IPS DF 4.7 (cell line): ENCODE data around the gene NGFR.
"Not testable (repeated sequence)": the region's sequence is repeated elsewhere in the genome, so short reads cannot be mapped to it uniquely, and the experiment has no call there.

ENCODE experiments used
- DNase-seq: peaks from one replicate; pipeline ENCODE4 v3.0.0-alpha.2; 2013; ENCODE audit warnings: low spot score; ENCODE audit errors: extremely low read depth

The NGFR gene

DNA sequence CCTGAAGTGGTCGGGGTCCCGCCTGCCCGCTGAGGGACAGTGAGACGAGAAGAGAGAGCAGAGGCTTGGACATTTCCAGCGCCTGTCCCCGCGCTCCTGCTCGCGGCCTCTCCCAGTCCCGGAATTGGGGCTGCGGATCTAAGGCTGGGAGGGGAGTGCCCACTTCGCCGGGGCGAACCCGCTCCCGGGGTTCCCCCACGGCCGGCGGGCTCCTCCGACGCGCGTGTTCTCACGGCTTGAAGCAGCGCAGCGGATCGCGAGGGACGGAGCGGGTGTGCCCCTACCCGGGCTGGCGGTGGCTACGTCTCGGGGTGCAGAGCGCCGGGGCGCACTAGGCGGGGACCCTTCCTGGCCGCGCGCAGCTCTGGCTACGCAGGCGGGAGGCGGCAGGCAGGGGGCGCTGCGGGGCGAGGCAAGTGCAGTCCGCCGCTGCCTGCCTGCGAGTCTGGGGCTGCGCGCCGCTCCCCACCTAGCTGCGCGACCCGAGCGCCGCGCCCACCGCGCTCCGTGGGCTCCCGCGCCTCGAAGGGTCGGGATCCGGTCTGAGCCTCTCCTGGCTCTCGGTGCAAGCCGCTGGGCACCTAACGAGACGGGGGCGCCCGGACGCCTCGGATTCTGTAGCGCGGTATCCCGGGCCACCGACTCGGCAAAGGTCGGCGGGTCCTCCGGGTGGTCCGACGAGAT is 1.2 kb downstream of the NGFR start:
- no peak for DNase-seq

DNA sequence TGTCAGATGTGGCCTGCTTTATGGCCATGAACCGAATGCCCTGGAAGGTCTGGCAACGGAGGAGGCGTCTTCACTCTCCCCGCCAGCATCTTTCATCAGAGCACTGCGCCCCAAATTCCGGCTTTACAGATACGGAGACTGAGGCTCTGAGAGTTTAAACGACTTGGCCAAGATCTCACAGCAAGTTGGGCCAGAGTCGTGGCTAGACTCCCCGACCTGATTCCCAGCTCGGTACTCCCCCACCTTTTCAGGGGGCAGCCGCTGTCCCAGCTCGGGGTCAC is 1.7 kb downstream of the NGFR start:
- DNase-seq = no peak

DNA sequence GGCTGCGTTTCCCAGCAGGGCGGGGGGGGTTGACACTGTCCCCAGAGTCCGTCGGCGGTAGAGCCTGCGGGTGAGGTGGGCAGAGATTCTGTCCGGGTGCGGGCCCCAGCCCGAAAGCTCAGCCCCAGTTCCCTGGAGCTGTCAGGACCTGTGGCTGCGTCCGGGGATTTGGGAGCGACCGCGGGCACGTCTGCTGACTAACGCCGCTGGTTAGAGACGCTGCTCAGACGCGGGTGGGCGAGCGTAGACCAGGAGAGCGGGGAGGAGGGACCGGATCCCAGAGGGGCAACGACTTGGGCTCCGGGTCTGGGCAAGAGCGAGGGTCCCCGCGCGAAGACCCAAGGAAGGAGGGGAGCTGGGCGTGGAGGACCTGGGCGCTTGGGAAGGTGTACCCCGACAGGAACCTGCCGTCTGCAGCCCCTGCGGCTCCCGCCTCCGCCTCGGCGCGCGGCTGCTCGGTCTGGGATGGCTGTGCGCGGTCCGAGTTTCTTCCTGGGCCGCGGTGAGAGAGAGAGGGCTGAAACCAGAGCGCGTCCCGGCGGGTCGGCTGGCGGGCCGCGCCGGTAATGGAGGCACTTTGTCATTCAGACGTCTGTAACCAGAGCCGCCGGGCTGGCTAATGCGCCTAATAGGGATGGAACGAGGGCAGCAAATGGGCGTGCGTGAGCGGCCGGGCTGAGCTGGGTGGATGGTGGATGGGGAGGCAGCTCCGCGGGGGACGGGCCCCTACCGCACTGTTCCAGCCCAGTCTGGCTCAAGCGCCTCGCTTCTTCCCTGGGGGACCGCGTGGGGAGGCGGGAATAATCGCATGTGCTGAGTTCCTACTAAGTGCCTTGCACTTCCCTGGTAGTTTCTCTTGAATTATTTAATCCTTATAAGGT is 2.3 kb downstream of the NGFR start:
- no peak for DNase-seq

DNA sequence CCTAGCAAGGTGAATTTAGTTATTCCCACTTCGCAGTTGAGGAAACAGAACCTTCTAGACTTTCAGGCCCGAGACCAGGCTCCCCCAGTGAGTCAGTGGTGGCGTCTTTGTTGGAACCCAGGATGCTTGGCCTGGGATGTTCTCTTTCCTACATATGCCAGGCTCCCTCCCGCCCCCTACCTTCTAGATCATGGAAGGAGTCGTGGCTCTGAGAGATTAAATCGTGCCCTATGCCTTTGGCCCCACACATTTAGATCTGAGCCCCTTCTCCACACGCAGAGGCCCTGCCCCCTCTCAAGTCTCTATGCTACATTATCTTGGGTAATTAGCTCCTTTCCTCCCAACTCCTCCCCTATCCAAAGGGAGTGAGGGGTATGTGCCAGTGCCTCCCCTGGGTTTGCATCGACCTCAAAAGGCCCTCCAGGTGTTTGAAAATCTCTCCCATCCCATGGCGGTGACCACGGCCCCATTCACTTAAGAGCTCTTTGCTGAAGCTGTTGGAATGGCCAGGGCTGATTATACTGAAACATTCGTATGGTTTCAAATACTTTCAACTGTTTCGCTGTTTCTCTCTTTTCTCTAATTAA is 3.0 kb downstream of the NGFR start:
- no peak for DNase-seq

GRCh38 chr17:49501496-49501895 is 6.4 kb downstream of the NGFR start:
- no peak for DNase-seq

- DNase-seq = no peak
Measured at GRCh38 chr17:49502254-49502653, 7.2 kb downstream of the NGFR start.

DNA sequence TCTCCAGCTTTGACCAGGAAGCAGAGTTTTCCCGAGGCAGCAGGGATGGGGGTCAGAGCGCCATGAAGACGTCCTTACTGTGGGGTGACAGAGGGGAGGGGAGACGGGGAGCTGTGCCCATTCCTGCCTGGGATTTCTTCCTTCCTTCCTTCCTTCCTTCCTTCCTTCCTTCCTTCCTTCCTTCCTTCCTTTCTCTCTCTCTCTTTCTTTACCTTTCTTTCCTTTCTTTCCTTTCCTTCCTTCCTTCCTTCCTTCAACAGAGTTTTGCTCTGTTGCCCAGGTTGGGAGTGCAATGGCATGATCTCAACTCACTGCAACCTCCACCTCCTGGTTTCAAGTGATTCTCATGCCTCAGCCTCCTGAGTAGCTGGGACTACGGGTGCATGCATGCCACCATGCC is 7.6 kb downstream of the NGFR start:
- DNase-seq = not testable (repeated sequence)

DNA sequence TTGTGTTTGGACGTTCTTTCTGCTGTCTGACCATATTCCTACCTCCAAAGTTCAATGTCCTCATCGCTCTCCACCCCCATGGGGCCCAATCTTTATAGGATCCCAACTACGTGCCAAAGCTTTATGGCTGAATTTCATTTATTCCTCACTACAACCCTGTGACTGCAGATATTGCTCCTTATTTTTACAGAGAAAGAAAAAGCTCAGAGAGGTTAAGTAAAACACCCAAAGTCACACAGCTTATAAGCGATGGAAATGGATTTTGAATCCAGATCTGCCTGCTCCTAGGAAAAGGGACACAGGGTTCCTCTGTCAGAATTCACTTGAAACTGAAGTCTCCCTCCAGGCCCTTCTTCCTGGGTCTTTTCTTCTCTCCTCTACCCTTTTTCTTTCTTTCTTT is 9.3 kb downstream of the NGFR start:
- DNase-seq = no peak

- no peak for DNase-seq
Measured at GRCh38 chr17:49505854-49506253, 10.8 kb downstream of the NGFR start.

GRCh38 chr17:49506282-49506681 is 11.2 kb downstream of the NGFR start:
- DNase-seq = no peak

- DNase-seq = peak; percentile 89
Measured at GRCh38 chr17:49508061-49508865, 13.2 kb downstream of the NGFR start.

DNA sequence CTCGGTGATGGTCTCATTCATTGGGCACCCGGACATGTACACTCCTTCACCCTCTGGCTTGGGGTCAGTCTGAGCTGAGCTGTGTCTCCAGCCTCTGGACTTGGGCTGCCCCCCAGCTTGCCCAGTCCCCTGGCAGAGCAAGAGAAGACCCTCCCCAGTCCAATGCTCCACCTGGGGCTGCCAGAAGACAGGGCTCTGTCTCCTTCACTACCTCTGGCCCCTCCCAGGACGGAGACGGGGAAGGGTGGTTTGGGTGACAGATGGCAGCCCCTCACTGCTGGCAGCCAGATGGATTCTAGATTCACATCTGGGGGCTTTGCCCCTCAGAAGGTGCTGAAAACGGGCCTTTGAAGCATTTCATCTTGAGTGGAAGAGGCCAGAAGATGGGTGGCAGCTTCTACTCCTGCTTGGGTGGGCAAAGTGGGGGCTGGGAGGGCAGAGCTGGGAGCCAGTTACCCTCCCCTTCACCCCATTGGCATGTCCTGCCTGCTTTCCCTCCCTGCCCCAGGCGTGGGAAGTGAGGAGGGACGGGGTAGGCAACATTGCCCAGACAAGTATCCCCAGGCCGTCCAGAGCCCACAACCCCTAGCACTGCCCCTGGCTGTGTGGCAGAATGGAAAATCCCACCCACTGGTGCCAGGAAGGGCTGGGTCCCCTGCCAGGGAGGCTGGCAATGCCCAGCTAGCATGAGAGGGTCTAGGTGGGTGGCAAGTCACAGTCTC is 13.9 kb downstream of the NGFR start:
- DNase-seq = no peak

DNA sequence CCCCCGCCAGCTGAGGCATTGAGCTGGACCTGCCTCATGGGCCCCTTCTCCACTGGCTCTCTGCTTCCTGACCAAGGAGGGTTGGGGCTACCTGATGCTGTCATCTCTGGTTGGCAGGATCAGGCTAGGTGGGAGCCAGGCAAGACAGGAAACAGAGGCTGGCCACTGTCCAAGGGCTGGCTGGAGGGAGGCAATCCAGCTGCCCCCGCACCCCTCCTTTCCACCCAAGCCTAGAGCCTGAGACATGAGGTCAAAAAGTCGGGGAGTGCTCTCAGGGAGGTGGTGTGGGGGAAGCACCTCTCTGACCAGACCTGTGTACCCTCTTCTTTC is 14.5 kb downstream of the NGFR start:
- no peak for DNase-seq

- no peak for DNase-seq
Measured at GRCh38 chr17:49510059-49510719, 15.1 kb downstream of the NGFR start.

GRCh38 chr17:49510720-49511110 is 15.6 kb downstream of the NGFR start:
- DNase-seq = no peak

DNA sequence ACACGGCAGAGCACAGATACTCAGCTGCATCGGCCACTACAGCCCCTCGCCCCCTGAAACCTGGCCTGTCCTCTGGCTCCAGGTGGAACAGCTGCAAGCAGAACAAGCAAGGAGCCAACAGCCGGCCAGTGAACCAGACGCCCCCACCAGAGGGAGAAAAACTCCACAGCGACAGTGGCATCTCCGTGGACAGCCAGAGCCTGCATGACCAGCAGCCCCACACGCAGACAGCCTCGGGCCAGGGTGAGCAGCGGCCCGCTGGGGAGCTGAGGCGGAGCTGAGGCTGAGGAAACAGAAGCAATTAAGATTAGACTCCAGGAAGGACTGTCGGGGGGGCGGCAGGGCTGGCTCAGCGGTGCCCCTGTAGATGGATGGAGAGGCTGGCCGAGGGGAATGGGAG is 16.7 kb downstream of the NGFR start:
- no peak for DNase-seq

DNA sequence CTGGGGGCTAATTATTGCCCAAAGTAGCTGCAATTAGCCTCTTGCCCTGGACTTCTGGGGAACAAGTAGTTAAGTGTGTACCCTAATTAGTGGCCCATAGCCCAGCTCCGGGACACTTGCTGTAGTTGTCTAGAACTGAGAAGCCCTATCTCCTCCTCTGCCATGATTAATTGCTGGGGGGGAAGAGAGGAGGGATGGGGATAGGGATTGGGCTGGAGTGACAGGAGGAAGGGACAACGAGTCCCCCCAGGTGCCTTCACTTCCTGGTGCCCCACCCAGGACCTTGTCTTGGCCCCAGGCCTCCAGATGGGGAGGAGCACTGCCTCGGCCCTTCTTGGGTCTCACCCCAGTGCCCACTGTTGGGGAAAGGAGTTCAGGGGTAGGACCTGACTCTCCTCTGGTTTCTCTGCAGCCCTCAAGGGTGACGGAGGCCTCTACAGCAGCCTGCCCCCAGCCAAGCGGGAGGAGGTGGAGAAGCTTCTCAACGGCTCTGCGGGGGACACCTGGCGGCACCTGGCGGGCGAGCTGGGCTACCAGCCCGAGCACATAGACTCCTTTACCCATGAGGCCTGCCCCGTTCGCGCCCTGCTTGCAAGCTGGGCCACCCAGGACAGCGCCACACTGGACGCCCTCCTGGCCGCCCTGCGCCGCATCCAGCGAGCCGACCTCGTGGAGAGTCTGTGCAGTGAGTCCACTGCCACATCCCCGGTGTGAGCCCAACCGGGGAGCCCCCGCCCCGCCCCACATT is 17.4 kb downstream of the NGFR start:
- DNase-seq = no peak

DNA sequence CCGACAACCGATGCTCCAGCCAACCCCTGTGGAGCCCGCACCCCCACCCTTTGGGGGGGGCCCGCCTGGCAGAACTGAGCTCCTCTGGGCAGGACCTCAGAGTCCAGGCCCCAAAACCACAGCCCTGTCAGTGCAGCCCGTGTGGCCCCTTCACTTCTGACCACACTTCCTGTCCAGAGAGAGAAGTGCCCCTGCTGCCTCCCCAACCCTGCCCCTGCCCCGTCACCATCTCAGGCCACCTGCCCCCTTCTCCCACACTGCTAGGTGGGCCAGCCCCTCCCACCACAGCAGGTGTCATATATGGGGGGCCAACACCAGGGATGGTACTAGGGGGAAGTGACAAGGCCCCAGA is 17.9 kb downstream of the NGFR start:
- no peak for DNase-seq

DNA sequence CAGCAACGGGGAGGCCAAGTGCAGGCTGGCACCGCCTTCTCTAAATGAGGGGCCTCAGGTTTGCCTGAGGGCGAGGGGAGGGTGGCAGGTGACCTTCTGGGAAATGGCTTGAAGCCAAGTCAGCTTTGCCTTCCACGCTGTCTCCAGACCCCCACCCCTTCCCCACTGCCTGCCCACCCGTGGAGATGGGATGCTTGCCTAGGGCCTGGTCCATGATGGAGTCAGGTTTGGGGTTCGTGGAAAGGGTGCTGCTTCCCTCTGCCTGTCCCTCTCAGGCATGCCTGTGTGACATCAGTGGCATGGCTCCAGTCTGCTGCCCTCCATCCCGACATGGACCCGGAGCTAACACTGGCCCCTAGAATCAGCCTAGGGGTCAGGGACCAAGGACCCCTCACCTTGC is 18.5 kb downstream of the NGFR start:
- DNase-seq = no peak

DNA sequence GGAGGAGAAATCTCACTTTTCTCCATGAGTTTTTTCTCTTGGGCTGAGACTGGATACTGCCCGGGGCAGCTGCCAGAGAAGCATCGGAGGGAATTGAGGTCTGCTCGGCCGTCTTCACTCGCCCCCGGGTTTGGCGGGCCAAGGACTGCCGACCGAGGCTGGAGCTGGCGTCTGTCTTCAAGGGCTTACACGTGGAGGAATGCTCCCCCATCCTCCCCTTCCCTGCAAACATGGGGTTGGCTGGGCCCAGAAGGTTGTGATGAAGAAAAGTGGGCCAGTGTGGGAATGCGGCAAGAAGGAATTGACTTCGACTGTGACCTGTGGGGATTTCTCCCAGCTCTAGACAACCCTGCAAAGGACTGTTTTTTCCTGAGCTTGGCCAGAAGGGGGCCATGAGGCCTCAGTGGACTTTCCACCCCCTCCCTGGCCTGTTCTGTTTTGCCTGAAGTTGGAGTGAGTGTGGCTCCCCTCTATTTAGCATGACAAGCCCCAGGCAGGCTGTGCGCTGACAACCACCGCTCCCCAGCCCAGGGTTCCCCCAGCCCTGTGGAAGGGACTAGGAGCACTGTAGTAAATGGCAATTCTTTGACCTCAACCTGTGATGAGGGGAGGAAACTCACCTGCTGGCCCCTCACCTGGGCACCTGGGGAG is 19.1 kb downstream of the NGFR start:
- no peak for DNase-seq
